GM19035 (cell line): ENCODE data around the gene TXNL4B.

Experiments
- ATAC-seq: cut with Tn5 transposase; IDR thresholded peaks from one replicate; pipeline ENCODE4 v1.9.1; 2021; ENCODE audit not compliant: unreplicated experiment

The TXNL4B gene

GRCh38 chr16:72093448-72094265 is at the start of gene TXNL4B, which contains the start of gene DHX38:
TSS of gene TXNL4B (minus strand) at chr16:72093620. CDS start at chr16:72090749, 2,871 bp downstream.
TSS of gene DHX38 (plus strand) at chr16:72093847. CDS start at chr16:72096158, 2,311 bp downstream.
- peak; percentile 97 for ATAC-seq

GRCh38 chr16:72142476-72142875 is 49.1 kb upstream of the TXNL4B start:
- ATAC-seq: no peak

- no peak for ATAC-seq
Observed at GRCh38 chr16:72139908-72140307, 46.5 kb upstream of the TXNL4B start.

GRCh38 chr16:72138064-72138572 is 44.7 kb upstream of the TXNL4B start:
- ATAC-seq: no peak

GRCh38 chr16:72137380-72138063 is 44.1 kb upstream of the TXNL4B start:
- ATAC-seq: no peak

GRCh38 chr16:72134507-72134906 is 41.1 kb upstream of the TXNL4B start:
- ATAC-seq: no peak

GRCh38 chr16:72132726-72133125 is 39.3 kb upstream of the TXNL4B start:
- no peak for ATAC-seq

- ATAC-seq: no peak
Observed at GRCh38 chr16:72131036-72131435, 37.6 kb upstream of the TXNL4B start.

GRCh38 chr16:72129976-72130656 is 36.7 kb upstream of the TXNL4B start:
- ATAC-seq: no peak

- no peak for ATAC-seq
Observed at GRCh38 chr16:72128701-72129100, 35.3 kb upstream of the TXNL4B start.

GRCh38 chr16:72126429-72126765 is 33.0 kb upstream of the TXNL4B start:
- no peak for ATAC-seq

- no peak for ATAC-seq
Observed at GRCh38 chr16:72125635-72126428, 32.4 kb upstream of the TXNL4B start.

- peak; percentile 63 for ATAC-seq
Observed at GRCh38 chr16:72124761-72125634, 31.6 kb upstream of the TXNL4B start.

- no peak for ATAC-seq
Observed at GRCh38 chr16:72124148-72124547, 30.7 kb upstream of the TXNL4B start.

GRCh38 chr16:72123426-72123825 is 30.0 kb upstream of the TXNL4B start:
- no peak for ATAC-seq

- no peak for ATAC-seq
Observed at GRCh38 chr16:72122916-72123315, 29.5 kb upstream of the TXNL4B start.

GRCh38 chr16:72122308-72122707 is 28.9 kb upstream of the TXNL4B start:
- ATAC-seq: no peak

- ATAC-seq: no peak
Observed at GRCh38 chr16:72120026-72120425, 26.6 kb upstream of the TXNL4B start.

- no peak for ATAC-seq
Observed at GRCh38 chr16:72113616-72113945, 20.2 kb upstream of the TXNL4B start.
